SKM-1 treated with dmso at 0.1 percent for 144 hours (cell line): ENCODE data around the gene BEND4.

Experiments
- DNase-seq: peaks from one replicate; lab custom pipeline; 2025; ENCODE audit not compliant: unreplicated experiment; lab: John Stamatoyannopoulos, UW

BEND4 gene

DNA sequence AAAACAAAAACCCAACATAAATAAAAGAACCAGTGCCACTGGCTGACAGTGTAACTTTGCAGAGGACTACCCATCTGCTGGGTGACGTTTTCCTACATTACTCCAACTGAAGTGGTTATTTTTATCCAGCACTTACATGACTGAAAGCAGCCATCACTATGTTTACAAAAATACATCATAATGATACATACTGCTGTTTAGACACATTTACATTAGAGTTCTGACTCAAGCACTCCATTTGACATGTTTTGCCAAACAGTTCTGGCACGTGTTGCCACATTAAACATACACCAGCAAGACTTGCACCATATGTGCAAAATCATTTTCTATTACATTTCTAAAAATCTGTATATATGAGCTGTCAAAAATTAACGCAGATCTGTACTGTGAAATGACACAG is 39.6 kb downstream of the BEND4 start:
- DNase-seq = no peak

DNA sequence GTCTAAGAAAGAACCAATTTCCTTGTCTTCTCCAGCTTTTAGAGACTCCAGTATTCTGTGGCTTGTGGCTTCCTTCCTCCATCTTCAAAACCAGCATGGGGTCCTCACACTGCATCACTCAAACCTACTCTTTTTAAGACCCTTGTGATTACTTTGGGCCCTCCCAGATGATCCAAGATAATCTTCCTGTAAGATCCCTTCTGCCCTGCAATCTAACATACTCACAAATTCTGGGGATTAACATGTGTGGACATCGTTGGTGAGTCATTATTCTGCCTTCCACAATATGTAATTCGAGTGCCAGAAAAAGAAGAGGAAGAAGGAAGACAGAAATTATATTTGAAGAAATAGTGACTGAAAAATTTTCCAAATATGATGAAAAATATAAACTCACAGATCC is 47.9 kb downstream of the BEND4 start:
- no peak for DNase-seq

DNA sequence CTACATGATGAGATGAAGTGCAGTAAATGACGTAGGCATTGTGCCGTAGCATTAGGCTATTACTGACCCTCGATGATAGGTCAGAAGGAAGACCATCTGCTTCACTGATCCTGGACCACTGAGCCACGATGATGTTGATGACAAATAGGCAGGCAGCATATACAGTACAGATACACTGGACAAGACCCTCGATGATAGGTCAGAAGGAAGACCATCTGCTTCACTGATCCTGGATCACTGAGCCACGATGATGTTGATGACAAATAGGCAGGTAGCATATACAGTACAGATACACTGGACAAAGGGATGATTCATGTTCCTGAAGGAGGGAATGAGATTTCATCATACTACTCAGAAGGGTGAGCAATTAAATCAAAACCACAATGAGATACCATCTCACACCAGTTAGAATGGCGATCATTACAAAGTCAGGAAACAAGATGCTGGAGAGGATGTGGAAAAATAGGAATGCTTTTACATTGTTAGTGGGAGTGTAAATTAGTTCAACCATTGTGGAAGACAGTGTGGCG is 50.9 kb downstream of the BEND4 start:
- no peak for DNase-seq

DNA sequence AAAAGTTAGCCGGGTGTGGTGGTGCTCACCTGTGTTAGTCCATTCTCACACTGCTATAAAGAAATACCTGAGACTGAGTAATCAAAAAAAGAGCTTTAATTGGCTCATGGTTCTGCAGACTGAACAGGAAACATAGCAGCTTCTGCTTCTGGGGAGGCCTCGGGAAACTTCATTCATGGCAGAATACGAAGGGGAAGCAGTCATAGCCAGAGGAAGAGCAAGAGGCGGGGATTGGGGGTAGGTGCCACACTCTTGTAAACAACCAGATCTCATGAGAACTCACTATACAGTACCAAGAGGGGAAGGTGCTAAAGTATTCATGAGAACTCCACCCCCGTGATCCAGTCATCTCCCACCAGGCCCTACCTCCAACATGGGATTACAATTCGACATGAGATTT is 64.1 kb downstream of the BEND4 start:
- DNase-seq = no peak

DNA sequence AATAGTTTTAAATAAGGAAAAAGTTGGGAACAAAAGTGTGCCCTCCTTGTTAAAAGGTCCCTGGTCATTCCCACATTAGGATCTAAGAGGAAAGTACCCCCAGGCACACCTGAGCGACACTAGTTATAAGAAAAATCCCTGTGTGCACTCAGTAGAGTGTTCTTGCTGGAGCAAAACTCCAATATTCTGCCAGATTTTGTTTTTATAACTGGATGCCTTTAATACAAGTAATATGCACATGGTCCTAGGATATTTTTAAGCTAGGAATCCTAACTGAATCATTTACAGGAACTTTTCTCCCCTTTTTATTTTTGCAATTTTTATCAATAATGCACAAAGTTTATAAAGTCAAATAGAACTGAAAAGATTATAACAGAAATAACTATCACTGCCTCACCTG is 68.6 kb downstream of the BEND4 start:
- no peak for DNase-seq

DNA sequence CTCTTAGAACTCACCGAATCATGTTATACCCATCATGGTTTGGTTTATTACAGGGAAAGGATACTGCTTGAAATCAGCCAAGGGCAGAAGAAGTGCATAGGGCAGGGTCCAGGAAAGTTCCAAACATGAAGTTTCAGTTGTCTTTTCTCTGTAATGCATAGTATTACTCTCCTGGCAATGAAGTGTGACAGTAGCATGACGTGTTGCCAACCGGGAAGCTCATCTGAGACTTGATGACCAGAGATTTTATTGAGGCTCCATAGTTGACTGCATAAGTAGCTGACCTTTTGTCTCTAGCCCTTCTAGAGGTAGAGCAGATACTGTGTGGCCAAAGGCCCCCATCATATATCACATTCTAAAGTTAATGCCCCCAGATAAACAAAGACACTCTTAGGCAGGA is 72.1 kb downstream of the BEND4 start:
- no peak for DNase-seq

DNA sequence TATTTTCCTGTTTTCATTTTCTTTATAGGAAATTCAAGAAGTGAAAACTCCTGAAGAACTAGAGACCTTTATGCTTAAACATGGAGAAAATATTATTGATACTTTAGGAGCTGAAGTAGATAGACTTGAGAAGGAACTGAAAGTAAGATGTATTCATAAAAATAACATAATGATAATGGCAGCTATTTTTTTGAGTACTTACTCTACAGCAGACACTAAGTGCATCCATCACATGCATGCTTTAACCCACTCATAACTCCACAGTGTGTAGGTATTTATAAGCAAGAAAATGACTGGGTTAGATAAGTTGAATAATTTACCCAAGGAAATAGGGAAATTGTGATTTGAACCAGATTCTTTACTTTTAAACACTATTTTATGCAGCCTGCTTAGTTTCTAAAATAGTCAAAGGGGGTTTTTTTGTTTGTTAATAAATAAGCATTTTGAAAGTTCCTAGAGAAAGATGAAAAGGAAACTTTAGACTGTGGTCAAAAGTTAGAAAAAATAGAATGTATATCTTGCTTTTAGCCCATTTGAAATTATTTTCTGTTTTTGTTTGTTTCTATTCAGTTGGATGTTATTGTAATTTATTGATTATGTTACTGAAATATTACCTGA is 74.2 kb downstream of the BEND4 start:
- no peak for DNase-seq

DNA sequence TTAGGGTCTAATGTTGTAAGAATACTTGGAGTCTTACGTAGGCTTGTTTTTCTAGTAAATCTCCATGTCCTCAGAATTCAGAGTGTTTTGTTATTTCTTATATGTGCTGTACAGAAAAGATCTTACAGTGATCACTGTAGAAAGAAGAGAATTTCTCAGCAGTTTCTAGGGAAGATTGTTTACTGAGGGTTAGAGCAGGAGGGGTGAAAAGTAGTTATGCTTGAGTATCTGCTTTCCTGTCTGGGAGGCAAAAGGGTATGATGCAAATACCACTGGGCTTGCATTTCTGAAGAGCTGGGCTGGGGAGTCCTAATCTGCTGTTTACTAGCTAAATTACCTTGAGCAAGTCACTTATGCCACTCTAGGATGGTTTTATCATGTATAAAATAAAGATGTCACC is 78.2 kb downstream of the BEND4 start:
- no peak for DNase-seq

DNA sequence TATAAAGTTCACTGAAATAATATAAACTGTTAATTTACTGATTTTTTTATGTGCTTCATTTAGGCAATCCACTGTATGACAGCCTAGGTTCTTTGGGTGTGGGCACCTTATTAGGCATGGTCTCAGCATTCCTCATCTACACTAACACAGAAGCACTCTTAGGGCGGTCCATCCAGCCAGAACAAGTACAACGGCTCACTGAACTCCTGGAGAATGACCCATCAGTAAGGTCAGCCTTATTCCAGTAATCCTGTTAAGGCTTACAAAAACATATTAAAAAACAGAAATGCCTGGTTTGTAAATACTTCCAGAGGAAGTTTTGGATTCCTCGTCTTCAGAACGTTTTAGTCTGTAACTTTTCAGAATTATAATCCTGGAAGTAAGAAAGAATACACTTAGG is 82.0 kb downstream of the BEND4 start:
- DNase-seq = no peak

DNA sequence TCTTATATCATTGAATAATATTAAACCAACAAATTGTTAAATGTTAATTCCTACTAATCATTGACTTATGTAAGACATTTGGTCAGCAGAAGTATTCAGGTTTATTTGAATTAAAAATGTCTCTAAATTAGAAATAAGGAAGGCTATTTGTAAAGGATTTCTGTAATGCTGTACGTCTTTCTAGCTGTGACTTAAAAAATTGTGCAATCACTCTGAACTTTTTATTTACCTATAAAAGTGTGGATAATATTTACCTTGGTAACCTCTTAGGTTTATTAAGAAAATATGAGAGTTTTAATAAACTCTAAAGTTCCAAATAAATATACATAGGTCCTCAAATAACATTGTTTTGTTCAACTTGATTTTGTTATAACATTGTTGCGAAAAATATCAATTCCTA is 85.2 kb downstream of the BEND4 start:
- no peak for DNase-seq

DNA sequence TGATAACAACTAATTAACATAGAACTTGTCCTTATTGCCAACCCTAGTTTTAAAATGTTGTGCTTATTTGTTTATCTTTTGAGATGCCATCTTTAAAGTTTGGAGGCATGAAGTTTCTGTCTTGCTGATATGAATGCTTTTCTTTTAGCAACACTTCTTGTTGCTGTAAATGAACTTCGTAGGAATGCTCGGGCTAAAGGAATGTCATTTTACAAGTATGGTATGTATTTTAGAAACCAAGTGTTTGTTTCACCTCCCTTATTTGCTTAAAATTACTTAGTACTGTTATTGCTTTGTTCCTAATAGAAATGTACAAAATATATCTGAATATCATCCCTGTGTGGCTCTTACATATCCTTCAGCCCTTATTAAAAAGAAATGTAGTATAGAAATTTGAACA is 86.1 kb downstream of the BEND4 start:
- no peak for DNase-seq
